PFSK-1 (cell line): Measurements from ENCODE around the gene LILRB5.
"Not testable (repeated sequence)": the region's sequence is repeated elsewhere in the genome, so short reads cannot be mapped to it uniquely, and the experiment has no call there.

ENCODE experiments used
- FOXP2 ChIP-seq: optimal IDR thresholded peaks from 2 replicates; pipeline ENCODE3; 2011; ENCODE audit warnings: borderline replicate concordance, control low read depth, inconsistent platforms; ENCODE audit not compliant: insufficient read depth; ENCODE audit errors: extremely low read length, extremely low read depth
- POLR2AphosphoS5 ChIP-seq: IDR thresholded peaks from 2 replicates; pipeline ENCODE4 v1.6.1; 2012; ENCODE audit warnings: low read depth, mild to moderate bottlenecking, control low read depth, low read length, moderate library complexity
- SIN3A ChIP-seq: IDR thresholded peaks from 2 replicates; pipeline ENCODE4 v1.6.1; 2012; ENCODE audit warnings: mild to moderate bottlenecking, low read length, moderate library complexity, borderline replicate concordance; ENCODE audit not compliant: insufficient read depth
- TAF1 ChIP-seq: IDR thresholded peaks from 2 replicates; pipeline ENCODE4 v1.6.1; 2012; ENCODE audit warnings: low read length, control low read depth, borderline replicate concordance; ENCODE audit not compliant: insufficient read depth
- TF ChIP-seq, protein P1 (sequence below), 2 experiments: IDR thresholded peaks; 2 replicates each; pipeline versions ENCODE4 v1.6.1 to v1.8.0; 2011 to 2012; ENCODE audit warnings: low read depth in 2 of 2, low read length in 2 of 2, control low read depth in 1 of 2, inconsistent platforms in 1 of 2, mild to moderate bottlenecking in 1 of 2, moderate library complexity in 1 of 2; ENCODE audit not compliant: insufficient read depth in 1 of 2

The LILRB5 gene

DNA sequence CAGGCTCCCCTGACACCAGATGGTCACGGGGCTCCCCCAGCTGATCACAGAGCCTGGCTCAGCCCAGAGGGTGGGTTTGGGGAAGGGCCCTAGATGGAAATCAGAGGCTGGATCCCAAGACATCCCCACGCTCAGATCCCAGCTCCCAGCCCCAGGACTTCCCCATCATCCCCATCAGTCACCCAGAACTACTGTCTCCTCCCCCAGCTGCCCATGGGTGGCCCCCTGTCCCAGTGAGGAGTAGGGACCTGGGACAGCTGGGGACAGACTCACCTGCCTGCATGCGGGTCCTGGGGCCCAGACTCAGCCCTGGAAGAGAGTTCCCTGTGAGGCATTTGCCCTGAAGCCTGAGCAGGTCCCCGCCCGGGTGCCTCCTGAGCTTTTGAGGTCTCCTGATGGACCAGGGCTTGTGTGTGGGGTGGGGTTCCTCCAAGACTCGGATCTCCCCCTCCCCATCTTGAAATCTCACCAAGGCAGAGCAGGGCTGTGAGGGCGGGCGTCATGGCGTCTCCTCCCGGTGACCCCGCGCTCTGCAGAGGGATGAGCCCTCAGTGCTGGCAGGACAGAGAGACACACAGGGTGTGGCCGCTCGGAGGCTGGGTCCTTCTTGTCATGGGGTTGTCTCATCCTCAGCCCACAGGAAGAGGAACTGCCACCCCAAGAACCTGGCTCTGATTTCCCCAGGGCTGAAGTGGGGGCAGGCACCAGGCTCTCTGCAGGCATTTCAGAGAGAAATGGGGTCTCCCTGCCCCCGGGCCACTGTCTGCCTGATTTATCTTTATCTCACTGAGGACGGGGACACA lies 34.4 kb downstream of the LILRB5 start, which contains the start of gene LILRB3:
Gene LILRB3 (minus strand): TSS at position 534 of the 803 bp plus-strand sequence. CDS start 31 bp downstream, at position 503.
- not testable (repeated sequence) for TF ChIP-seq TAF1, SIN3A, FOXP2

DNA sequence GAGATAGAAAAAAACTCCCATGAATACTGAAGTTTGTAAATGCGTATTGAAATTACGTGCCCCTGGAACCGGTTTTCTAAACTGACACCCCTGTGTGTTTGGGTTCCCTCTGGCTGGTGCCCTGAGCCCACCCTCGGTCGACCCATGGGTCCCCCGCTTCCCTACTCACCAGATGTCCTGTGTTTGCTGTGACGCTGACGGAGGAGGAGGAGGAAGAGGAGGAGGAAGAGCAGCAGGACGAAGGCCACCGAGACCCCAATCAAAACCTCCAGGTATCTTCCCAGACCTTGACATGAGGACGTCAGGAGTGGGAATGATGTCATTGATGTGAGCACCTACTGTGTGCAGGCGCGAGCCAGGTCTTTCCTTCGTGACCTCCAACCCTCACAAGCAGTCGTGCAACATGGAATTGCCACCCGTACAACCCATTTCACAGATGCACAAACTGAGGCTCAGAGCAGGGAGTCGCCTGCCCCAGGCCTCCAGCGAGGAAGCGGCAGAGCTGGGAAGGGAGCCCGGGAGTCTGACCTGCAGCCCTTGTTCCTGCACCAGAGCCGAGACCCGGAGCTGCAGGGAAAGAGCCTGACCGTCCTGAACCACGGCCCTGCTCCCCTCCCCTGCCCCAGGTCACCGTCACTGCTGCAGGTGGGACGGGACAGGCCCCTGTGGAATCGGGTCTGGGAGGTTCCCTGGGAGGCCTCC lies 38.0 kb downstream of the LILRB5 start:
- no peak for TF ChIP-seq SIN3A
- TF ChIP-seq TAF1, result no peak
- TF ChIP-seq, protein P1, sequence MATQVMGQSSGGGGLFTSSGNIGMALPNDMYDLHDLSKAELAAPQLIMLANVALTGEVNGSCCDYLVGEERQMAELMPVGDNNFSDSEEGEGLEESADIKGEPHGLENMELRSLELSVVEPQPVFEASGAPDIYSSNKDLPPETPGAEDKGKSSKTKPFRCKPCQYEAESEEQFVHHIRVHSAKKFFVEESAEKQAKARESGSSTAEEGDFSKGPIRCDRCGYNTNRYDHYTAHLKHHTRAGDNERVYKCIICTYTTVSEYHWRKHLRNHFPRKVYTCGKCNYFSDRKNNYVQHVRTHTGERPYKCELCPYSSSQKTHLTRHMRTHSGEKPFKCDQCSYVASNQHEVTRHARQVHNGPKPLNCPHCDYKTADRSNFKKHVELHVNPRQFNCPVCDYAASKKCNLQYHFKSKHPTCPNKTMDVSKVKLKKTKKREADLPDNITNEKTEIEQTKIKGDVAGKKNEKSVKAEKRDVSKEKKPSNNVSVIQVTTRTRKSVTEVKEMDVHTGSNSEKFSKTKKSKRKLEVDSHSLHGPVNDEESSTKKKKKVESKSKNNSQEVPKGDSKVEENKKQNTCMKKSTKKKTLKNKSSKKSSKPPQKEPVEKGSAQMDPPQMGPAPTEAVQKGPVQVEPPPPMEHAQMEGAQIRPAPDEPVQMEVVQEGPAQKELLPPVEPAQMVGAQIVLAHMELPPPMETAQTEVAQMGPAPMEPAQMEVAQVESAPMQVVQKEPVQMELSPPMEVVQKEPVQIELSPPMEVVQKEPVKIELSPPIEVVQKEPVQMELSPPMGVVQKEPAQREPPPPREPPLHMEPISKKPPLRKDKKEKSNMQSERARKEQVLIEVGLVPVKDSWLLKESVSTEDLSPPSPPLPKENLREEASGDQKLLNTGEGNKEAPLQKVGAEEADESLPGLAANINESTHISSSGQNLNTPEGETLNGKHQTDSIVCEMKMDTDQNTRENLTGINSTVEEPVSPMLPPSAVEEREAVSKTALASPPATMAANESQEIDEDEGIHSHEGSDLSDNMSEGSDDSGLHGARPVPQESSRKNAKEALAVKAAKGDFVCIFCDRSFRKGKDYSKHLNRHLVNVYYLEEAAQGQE (IDR thresholded peaks at IDR 0.05; ENCODE audit: insufficient read depth in 1 of 2, low read depth in 2 of 2, low read length in 2 of 2), result no peak
- no peak for TF ChIP-seq FOXP2
- TF ChIP-seq POLR2AphosphoS5, result no peak

DNA sequence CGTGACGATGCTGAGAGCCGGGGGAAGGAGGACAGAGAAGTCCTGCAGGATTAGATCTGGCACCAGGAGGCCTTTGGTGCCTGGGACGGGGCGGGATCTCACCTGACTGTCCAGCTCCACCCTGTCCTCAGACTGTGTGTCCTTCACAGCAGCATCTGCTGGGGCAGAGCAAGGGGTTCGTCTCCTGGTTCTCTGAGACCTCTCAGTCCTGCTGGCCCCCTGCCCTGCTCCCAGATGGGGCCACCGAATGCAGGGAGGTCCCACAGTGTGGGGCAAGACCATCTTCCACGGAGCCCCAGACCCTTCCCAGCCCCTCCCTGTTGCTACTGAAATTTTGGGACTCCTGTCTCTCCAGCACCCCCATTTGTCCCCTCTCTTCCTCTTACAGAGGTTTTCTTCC lies 38.8 kb downstream of the LILRB5 start:
- TF ChIP-seq TAF1, result no peak
- TF ChIP-seq, protein P1 (IDR thresholded peaks at IDR 0.05; ENCODE audit: insufficient read depth in 1 of 2, low read depth in 2 of 2, low read length in 2 of 2), result no peak
- no peak for TF ChIP-seq POLR2AphosphoS5
- no peak for TF ChIP-seq SIN3A
- TF ChIP-seq FOXP2, result no peak

DNA sequence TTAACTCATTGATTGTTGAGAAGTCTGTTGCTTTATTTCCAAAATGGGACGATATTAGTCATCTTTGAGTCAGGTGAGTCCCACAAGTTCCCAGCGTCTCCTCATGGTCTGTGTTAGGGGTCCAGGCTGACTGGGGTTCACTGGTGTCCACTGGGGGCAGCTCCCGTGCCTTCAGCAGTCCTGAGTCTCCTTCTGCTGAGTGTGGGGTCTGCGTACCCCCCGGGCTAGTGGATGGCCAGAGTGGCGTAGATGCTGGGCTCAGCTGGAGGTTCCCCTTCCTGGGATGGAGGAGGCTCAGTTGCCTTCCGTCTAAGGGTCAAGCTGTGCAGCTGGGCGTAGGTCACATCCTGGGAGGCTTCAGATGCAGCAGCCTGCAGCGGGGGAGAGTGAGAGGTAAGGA lies 40.2 kb downstream of the LILRB5 start:
- TF ChIP-seq TAF1 (no peak), FOXP2 (no peak), POLR2AphosphoS5 (no peak), SIN3A (no peak)
- TF ChIP-seq, protein P1 (IDR thresholded peaks at IDR 0.05; ENCODE audit: insufficient read depth in 1 of 2, low read depth in 2 of 2, low read length in 2 of 2), result no peak

DNA sequence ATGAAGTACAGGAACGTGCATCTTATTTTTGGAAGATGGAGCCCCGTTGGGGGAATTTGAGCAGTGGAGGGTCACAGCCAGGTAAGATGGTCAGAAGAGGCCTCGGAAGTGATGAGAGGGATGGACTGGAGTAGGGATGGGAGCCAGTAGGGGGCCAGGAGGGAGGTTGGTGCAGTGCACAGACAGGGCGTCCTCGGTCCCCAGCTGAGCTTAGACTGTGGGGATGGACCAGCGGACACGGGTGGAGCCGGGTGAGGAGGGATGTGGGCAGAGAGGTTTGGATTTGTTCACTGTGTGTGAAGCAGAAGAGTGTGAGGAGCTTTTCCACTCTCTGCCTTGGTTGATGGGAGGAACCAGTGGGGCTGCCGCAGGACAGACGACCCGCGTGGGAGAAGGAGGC lies 45.8 kb downstream of the LILRB5 start:
- TF ChIP-seq FOXP2, result no peak
- TF ChIP-seq SIN3A, result no peak
- no peak; the same call in 1 of the 2 replicates for TF ChIP-seq POLR2AphosphoS5
- no peak for TF ChIP-seq TAF1
